H9 (cell line): ENCODE results near the gene POLR3B. TPM values are rescaled to one million over a fixed set of nuclear protein-coding genes. Genes with fewer than 3 reads are reported as not detected.

Experiments used
- DNase-seq: peaks from one replicate; pipeline ENCODE4 v3.0.0-alpha.2; 2017
- H2AFZ ChIP-seq: one replicate; pipeline ENCODE4 v1.6.1; 2013; ENCODE audit warnings: mild to moderate bottlenecking, low read length, control low read depth, moderate library complexity
- H2AK5ac ChIP-seq: 2 replicates; pipeline ENCODE4 v1.6.1; 2013; ENCODE audit warnings: low read length, control low read depth, mixed read lengths; ENCODE audit not compliant: insufficient read length
- H2BK120ac ChIP-seq: one replicate; pipeline ENCODE4 v1.6.1; 2013; ENCODE audit warnings: low read depth, mild to moderate bottlenecking, low read length, control low read depth, inconsistent platforms; ENCODE audit not compliant: poor library complexity, severe bottlenecking
- H2BK12ac ChIP-seq: 2 replicates; pipeline ENCODE4 v1.6.1; 2013; ENCODE audit warnings: low read length, control low read depth, mixed read lengths, low read depth; ENCODE audit not compliant: insufficient read length
- H2BK15ac ChIP-seq: 2 replicates; pipeline ENCODE4 v1.6.1; 2013; ENCODE audit warnings: low read depth, low read length, control low read depth
- H2BK20ac ChIP-seq: one replicate; pipeline ENCODE4 v1.6.1; 2013; ENCODE audit warnings: low read depth, mild to moderate bottlenecking, low read length, control low read depth, inconsistent platforms; ENCODE audit not compliant: poor library complexity, severe bottlenecking
- H2BK5ac ChIP-seq: 2 replicates; pipeline ENCODE4 v1.6.1; 2013; ENCODE audit warnings: low read length, control low read depth, mixed read lengths; ENCODE audit not compliant: insufficient read length
- H3K14ac ChIP-seq: 2 replicates; pipeline ENCODE4 v1.6.1; 2013; ENCODE audit warnings: low read length, control low read depth; ENCODE audit not compliant: insufficient read depth
- H3K18ac ChIP-seq: 2 replicates; pipeline ENCODE4 v1.6.1; 2013; ENCODE audit warnings: low read depth, mild to moderate bottlenecking, mixed read lengths, low read length, control low read depth; ENCODE audit not compliant: insufficient read length
- H3K23ac ChIP-seq: 2 replicates; pipeline ENCODE4 v1.6.1; 2013; ENCODE audit warnings: low read length, control low read depth, mixed read lengths, low read depth; ENCODE audit not compliant: insufficient read length
- H3K23me2 ChIP-seq: 2 replicates; pipeline ENCODE4 v1.6.1; 2013; ENCODE audit warnings: low read depth, mild to moderate bottlenecking, mixed read lengths, low read length, control low read depth; ENCODE audit not compliant: insufficient read length, poor library complexity, severe bottlenecking
- H3K27ac ChIP-seq: 2 replicates; pipeline ENCODE4 v1.5.1; 2013; ENCODE audit warnings: low read length, control low read depth, mixed read lengths, low read depth; ENCODE audit not compliant: insufficient read length
- H3K27me3 ChIP-seq: 2 replicates; pipeline ENCODE4 v1.6.1; 2013; ENCODE audit warnings: low read length, control low read depth, inconsistent platforms; ENCODE audit not compliant: insufficient read depth
- H3K4ac ChIP-seq: 2 replicates; pipeline ENCODE4 v1.6.1; 2013; ENCODE audit warnings: low read depth, mild to moderate bottlenecking, control low read depth, inconsistent platforms, low read length, moderate library complexity
- H3K4me1 ChIP-seq: 2 replicates; pipeline ENCODE4 v1.6.1; 2013; ENCODE audit warnings: low read length, control low read depth, inconsistent platforms; ENCODE audit not compliant: insufficient read depth
- H3K4me2 ChIP-seq: 2 replicates; pipeline ENCODE4 v1.6.1; 2013; ENCODE audit warnings: low read length, control low read depth, mixed read lengths; ENCODE audit not compliant: insufficient read length, insufficient read depth
- H3K56ac ChIP-seq: 2 replicates; pipeline ENCODE4 v1.6.1; 2013; ENCODE audit warnings: low read depth, mild to moderate bottlenecking, mixed read lengths, low read length, control low read depth; ENCODE audit not compliant: insufficient read length
- H3K79me1 ChIP-seq: 2 replicates; pipeline ENCODE4 v1.6.1; 2013; ENCODE audit warnings: low read depth, mild to moderate bottlenecking, moderate library complexity, low read length, control low read depth, inconsistent platforms; ENCODE audit not compliant: insufficient read depth, poor library complexity, severe bottlenecking
- H3K79me2 ChIP-seq: 2 replicates; pipeline ENCODE4 v1.6.1; 2013; ENCODE audit warnings: low read length, control low read depth, inconsistent platforms; ENCODE audit not compliant: insufficient read depth
- H3K9ac ChIP-seq: 2 replicates; pipeline ENCODE4 v1.6.1; 2013; ENCODE audit warnings: low read length, control low read depth, mixed read lengths; ENCODE audit not compliant: insufficient read length; ENCODE audit errors: extremely low read depth
- H3K9me3 ChIP-seq: one replicate; pipeline ENCODE4 v1.6.1; 2013; ENCODE audit warnings: low read depth, low read length, inconsistent platforms; ENCODE audit not compliant: control insufficient read depth
- H3T11ph ChIP-seq: one replicate; pipeline ENCODE4 v1.6.1; 2013; ENCODE audit warnings: mild to moderate bottlenecking, low read length, control low read depth, inconsistent platforms
- H4K20me1 ChIP-seq: one replicate; pipeline ENCODE4 v1.6.1; 2013; ENCODE audit not compliant: control insufficient read depth, insufficient read length, insufficient read depth
- H4K5ac ChIP-seq: 2 replicates; pipeline ENCODE4 v1.6.1; 2013; ENCODE audit warnings: low read depth, mild to moderate bottlenecking, mixed read lengths, low read length, control low read depth; ENCODE audit not compliant: insufficient read length
- H4K8ac ChIP-seq: replicated peaks from 2 replicates; pipeline ENCODE4 v1.6.1; 2013; ENCODE audit warnings: low read length, control low read depth, mixed read lengths, low read depth; ENCODE audit not compliant: insufficient read length
- H4K91ac ChIP-seq: 2 replicates; pipeline ENCODE4 v1.6.1; 2013; ENCODE audit warnings: low read depth, mild to moderate bottlenecking, moderate library complexity, mixed read lengths, low read length, control low read depth; ENCODE audit not compliant: insufficient read length
- H3K27ac Mint-ChIP-seq, 3 experiments: 2 replicates in 2 of 3; 3 replicates in 1 of 3; pipeline ENCODE4 v1.8.0; 2020 to 2021; ENCODE audit warnings: mixed read lengths in 3 of 3, mild to moderate bottlenecking in 1 of 3, moderate library complexity in 1 of 3
- H3K27me3 Mint-ChIP-seq: 2 replicates; pipeline ENCODE4 v1.8.0; 2021; ENCODE audit warnings: low read depth, mild to moderate bottlenecking, moderate library complexity, mixed read lengths
- H3K36me3 Mint-ChIP-seq, 3 experiments: 2 replicates in 2 of 3; 3 replicates in 1 of 3; pipeline ENCODE4 v1.8.0; 2020 to 2021; ENCODE audit warnings: low read depth in 3 of 3, mixed read lengths in 3 of 3; ENCODE audit not compliant: insufficient read depth in 1 of 3
- H3K4me1 Mint-ChIP-seq, 2 experiments: 2 replicates each; pipeline ENCODE4 v1.8.0; 2020; ENCODE audit warnings: mixed read lengths in 2 of 2
- H3K4me3 Mint-ChIP-seq, 2 experiments: 2 replicates in 1 of 2; 3 replicates in 1 of 2; pipeline ENCODE4 v1.8.0; 2020 to 2021; ENCODE audit warnings: mild to moderate bottlenecking in 2 of 2, mixed read lengths in 2 of 2, moderate library complexity in 1 of 2
- H3K9me3 Mint-ChIP-seq, 2 experiments: 2 replicates in 1 of 2; 3 replicates in 1 of 2; pipeline ENCODE4 v1.8.0; 2020; ENCODE audit warnings: mild to moderate bottlenecking in 2 of 2, mixed read lengths in 2 of 2, moderate library complexity in 1 of 2
- whole genome bisulfite sequencing: extraction: QIAGEN DNeasy Blood & Tissue Kit; methylation state at CpG from one replicate; pipeline ENCODE4 v1.1.7; 2013; ENCODE audit warnings: missing lambda C conversion rate, low lambda C conversion rate, mixed read lengths; ENCODE audit not compliant: insufficient read length; ENCODE audit errors: extremely low coverage; 5-methylcytosine and 5-hydroxymethylcytosine counted together
- total RNA-seq: library from RNA; stranded (reverse); gene quantifications from 2 replicates; pipeline ENCODE4 v1.2.1, GENCODE V29; 2021
- TF ChIP-seq, protein P1 (sequence below): fragments of 200-600 bp; sonication (generic); conservative IDR thresholded peaks from 3 replicates; pipeline ENCODE4 v1.8.0; 2021; ENCODE audit warnings: antibody characterized with exemption, mild to moderate bottlenecking

POLR3B gene
- total RNA-seq, 1 experiment from 2014 or later: 13.4 TPM

DNA sequence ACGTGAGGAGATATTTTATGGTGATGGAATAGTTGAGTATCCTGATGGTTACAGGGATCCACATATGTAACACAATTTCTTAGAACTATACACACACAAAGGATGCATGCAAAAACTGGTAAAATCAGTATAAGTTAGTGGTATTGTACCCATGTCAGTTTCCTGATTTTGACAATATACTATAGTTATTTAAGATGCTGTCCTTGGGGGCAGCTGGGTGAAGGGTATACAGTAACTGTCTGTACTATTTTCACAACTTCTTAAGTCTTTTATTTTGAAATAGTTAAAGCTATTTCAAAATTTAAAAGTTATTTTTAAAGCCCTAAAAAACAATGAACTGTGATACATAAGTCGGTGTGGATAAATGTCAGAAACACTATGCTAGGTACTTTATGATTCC lies 24.5 kb upstream of the POLR3B start:
- Histone ChIP-seq H3K9ac (no peak overlapping the region), H2AK5ac (no peak overlapping the region), H3T11ph (no peak overlapping the region), H3K79me2 (no peaks in the 10 kb centered on the region), H3K9me3 (no peaks in the 10 kb centered on the region), H4K8ac (no peak overlapping the region), H2BK12ac (no peak overlapping the region), H3K18ac (no peak overlapping the region), H4K5ac (no peak overlapping the region), H4K20me1 (no peaks in the 10 kb centered on the region), H3K14ac (no peak overlapping the region), H3K56ac (no peak overlapping the region), H2AFZ (no peak overlapping the region), H3K4me2 (no peak overlapping the region), H3K27me3 (no peaks in the 10 kb centered on the region; the same call in 1 of the 2 replicates), H3K23me2 (no peaks in the 10 kb centered on the region), H2BK15ac (no peak overlapping the region), H4K91ac (no peak overlapping the region), H3K27ac (no peak overlapping the region), H3K4me1 (no peaks in the 10 kb centered on the region; the same call in none of the 2 replicates), H3K79me1 (no peaks in the 10 kb centered on the region), H2BK20ac (no peak overlapping the region), H3K4ac (no peak overlapping the region), H3K23ac (no peak overlapping the region), H2BK120ac (no peak overlapping the region), H2BK5ac (no peak overlapping the region)
- no CpG with 5 or more reads among the region's 2 CpGs for WGBS
- peaks cover 18% of the 10 kb centered on the region for H3K27me3 Mint-ChIP-seq
- H3K4me1 Mint-ChIP-seq: peaks cover 31 to 33% of the 10 kb centered on the region in 2 experiments
- no peak for DNase-seq
- TF ChIP-seq, protein P1, sequence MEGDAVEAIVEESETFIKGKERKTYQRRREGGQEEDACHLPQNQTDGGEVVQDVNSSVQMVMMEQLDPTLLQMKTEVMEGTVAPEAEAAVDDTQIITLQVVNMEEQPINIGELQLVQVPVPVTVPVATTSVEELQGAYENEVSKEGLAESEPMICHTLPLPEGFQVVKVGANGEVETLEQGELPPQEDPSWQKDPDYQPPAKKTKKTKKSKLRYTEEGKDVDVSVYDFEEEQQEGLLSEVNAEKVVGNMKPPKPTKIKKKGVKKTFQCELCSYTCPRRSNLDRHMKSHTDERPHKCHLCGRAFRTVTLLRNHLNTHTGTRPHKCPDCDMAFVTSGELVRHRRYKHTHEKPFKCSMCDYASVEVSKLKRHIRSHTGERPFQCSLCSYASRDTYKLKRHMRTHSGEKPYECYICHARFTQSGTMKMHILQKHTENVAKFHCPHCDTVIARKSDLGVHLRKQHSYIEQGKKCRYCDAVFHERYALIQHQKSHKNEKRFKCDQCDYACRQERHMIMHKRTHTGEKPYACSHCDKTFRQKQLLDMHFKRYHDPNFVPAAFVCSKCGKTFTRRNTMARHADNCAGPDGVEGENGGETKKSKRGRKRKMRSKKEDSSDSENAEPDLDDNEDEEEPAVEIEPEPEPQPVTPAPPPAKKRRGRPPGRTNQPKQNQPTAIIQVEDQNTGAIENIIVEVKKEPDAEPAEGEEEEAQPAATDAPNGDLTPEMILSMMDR: no peak
- peaks cover 0 to 6% of the 10 kb centered on the region in 2 experiments; a peak in 3 of 5 replicates for H3K9me3 Mint-ChIP-seq
- no peak overlapping the region for H3K4me3 Mint-ChIP-seq
- no peak overlapping the region for H3K27ac Mint-ChIP-seq
- H3K36me3 Mint-ChIP-seq: peaks cover 0 to 8% (median 0%) of the 10 kb centered on the region in 3 experiments; a peak in 1 of 7 replicates
